CD4-positive, alpha-beta T cell treated with Interleukin-2 at 100 ng/mL for 4 hours (primary cell): ENCODE results near the gene DPEP1.
"Not testable (repeated sequence)": the region's sequence is repeated elsewhere in the genome, so short reads cannot be mapped to it uniquely, and the experiment has no call there.

ENCODE experiments used
- DNase-seq: peaks from one replicate; pipeline ENCODE4 v3.0.0-alpha.2; 2020; ENCODE audit warnings: low spot score

DPEP1 gene

GRCh38 chr16:89613231-89613953, at the start of gene DPEP1:
Gene DPEP1, plus strand, starts transcription at chr16:89613642. Its CDS starts 16,769 bp downstream, at chr16:89630411.
- DNase-seq, result no peak

GRCh38 chr16:89564476-89565255, 48.8 kb upstream of the DPEP1 start:
- no peak for DNase-seq

GRCh38 chr16:89565256-89565505, 48.3 kb upstream of the DPEP1 start:
- DNase-seq, result no peak

GRCh38 chr16:89565506-89566372, 47.7 kb upstream of the DPEP1 start:
- DNase-seq, result peak; percentile 39

GRCh38 chr16:89567656-89568594, 45.5 kb upstream of the DPEP1 start:
- DNase-seq, result no peak

GRCh38 chr16:89569506-89570341, 43.7 kb upstream of the DPEP1 start:
- no peak for DNase-seq

- DNase-seq, result no peak
These were observed 43.0 kb upstream of the DPEP1 start for GRCh38 chr16:89570342-89570923.

- DNase-seq, result not testable (repeated sequence)
These were observed 42.4 kb upstream of the DPEP1 start for GRCh38 chr16:89570983-89571598.

GRCh38 chr16:89571636-89572035, 41.8 kb upstream of the DPEP1 start:
- DNase-seq, result no peak

- no peak for DNase-seq
These were observed 41.4 kb upstream of the DPEP1 start for GRCh38 chr16:89572073-89572484.

- no peak for DNase-seq
These were observed 40.8 kb upstream of the DPEP1 start for GRCh38 chr16:89572485-89573205.

GRCh38 chr16:89573826-89574680, 39.4 kb upstream of the DPEP1 start:
- DNase-seq, result no peak

- DNase-seq, result peak; percentile 46
These were observed 38.7 kb upstream of the DPEP1 start for GRCh38 chr16:89574681-89575246.

GRCh38 chr16:89575247-89576152, 37.9 kb upstream of the DPEP1 start, which contains the start of gene CPNE7:
Gene CPNE7, plus strand, starts transcription at chr16:89575758. Its CDS starts 140 bp downstream, at chr16:89575898.
- DNase-seq, result no peak

- DNase-seq, result no peak
These were observed 37.0 kb upstream of the DPEP1 start for GRCh38 chr16:89576153-89577054.
